A549 (cell line): Measurements from ENCODE around the gene PCSK6.

Experiments
- EHMT2 ChIP-seq: fragments of 200-600 bp; sonication (generic); IDR thresholded peaks from 2 replicates; pipeline ENCODE4 v1.6.1; 2016; ENCODE audit warnings: antibody characterized with exemption, low read depth, mild to moderate bottlenecking, moderate library complexity
- EP300 ChIP-seq, 2 experiments: fragments of >200 bp; sonication (Bioruptor Twin); formaldehyde crosslinking; IDR thresholded peaks; 2 replicates in 1 of 2; 3 replicates in 1 of 2; pipeline ENCODE4 v1.6.1; 2016 to 2017
- POLR2A ChIP-seq: IDR thresholded peaks from 2 replicates; pipeline ENCODE4 v1.6.1; 2012; ENCODE audit warnings: mild to moderate bottlenecking, low read length
- TF ChIP-seq, protein P1 (sequence below): fragments of >200 bp; sonication (Bioruptor Twin); formaldehyde crosslinking; IDR thresholded peaks from 3 replicates; pipeline ENCODE4 v1.5.1; 2016
- TF ChIP-seq, protein P2 (sequence below): fragments of 200-600 bp; sonication (generic); IDR thresholded peaks from 2 replicates; pipeline ENCODE4 v1.6.1; 2016; ENCODE audit warnings: antibody characterized with exemption, mild to moderate bottlenecking, moderate library complexity
- TF ChIP-seq, protein P3 (sequence below): IDR thresholded peaks from 2 replicates; pipeline ENCODE4 v1.6.1; 2012

DNA sequence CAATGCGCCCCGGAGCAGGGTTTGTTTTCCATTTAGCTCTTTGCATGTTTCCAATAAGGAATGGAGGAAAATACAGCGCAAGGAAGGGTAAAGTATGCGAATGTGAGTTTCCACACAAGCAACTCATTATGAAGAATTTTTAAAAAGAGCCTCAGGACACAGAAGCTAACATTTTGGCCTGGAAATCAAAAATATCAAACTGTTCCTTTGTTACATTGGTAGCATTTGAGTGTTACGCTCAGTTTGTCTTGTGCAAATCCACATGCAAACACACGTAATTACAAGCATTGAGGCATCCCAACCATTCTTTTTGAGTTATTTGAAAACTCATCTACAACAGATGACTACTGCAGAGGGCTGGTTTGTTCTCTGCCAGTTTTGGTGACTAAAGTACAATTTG is 101.5 kb downstream of the PCSK6 start:
- TF ChIP-seq, protein P1, sequence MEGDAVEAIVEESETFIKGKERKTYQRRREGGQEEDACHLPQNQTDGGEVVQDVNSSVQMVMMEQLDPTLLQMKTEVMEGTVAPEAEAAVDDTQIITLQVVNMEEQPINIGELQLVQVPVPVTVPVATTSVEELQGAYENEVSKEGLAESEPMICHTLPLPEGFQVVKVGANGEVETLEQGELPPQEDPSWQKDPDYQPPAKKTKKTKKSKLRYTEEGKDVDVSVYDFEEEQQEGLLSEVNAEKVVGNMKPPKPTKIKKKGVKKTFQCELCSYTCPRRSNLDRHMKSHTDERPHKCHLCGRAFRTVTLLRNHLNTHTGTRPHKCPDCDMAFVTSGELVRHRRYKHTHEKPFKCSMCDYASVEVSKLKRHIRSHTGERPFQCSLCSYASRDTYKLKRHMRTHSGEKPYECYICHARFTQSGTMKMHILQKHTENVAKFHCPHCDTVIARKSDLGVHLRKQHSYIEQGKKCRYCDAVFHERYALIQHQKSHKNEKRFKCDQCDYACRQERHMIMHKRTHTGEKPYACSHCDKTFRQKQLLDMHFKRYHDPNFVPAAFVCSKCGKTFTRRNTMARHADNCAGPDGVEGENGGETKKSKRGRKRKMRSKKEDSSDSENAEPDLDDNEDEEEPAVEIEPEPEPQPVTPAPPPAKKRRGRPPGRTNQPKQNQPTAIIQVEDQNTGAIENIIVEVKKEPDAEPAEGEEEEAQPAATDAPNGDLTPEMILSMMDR, result no peak
- TF ChIP-seq EP300 (IDR thresholded peaks at IDR 0.05) (no peak), POLR2A (no peak), EHMT2 (no peak)
- TF ChIP-seq, protein P2, sequence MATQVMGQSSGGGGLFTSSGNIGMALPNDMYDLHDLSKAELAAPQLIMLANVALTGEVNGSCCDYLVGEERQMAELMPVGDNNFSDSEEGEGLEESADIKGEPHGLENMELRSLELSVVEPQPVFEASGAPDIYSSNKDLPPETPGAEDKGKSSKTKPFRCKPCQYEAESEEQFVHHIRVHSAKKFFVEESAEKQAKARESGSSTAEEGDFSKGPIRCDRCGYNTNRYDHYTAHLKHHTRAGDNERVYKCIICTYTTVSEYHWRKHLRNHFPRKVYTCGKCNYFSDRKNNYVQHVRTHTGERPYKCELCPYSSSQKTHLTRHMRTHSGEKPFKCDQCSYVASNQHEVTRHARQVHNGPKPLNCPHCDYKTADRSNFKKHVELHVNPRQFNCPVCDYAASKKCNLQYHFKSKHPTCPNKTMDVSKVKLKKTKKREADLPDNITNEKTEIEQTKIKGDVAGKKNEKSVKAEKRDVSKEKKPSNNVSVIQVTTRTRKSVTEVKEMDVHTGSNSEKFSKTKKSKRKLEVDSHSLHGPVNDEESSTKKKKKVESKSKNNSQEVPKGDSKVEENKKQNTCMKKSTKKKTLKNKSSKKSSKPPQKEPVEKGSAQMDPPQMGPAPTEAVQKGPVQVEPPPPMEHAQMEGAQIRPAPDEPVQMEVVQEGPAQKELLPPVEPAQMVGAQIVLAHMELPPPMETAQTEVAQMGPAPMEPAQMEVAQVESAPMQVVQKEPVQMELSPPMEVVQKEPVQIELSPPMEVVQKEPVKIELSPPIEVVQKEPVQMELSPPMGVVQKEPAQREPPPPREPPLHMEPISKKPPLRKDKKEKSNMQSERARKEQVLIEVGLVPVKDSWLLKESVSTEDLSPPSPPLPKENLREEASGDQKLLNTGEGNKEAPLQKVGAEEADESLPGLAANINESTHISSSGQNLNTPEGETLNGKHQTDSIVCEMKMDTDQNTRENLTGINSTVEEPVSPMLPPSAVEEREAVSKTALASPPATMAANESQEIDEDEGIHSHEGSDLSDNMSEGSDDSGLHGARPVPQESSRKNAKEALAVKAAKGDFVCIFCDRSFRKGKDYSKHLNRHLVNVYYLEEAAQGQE, result no peak
- TF ChIP-seq, protein P3, sequence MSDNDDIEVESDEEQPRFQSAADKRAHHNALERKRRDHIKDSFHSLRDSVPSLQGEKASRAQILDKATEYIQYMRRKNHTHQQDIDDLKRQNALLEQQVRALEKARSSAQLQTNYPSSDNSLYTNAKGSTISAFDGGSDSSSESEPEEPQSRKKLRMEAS, result no peak
